GM18870 (cell line): Measurements from ENCODE around the gene GRIK4.
"Not testable (repeated sequence)": the region's sequence is repeated elsewhere in the genome, so short reads cannot be mapped to it uniquely, and the experiment has no call there.

ENCODE experiments used
- ATAC-seq: cut with Tn5 transposase; IDR thresholded peaks from one replicate; pipeline ENCODE4 v1.9.1; 2021; ENCODE audit warnings: moderate library complexity; ENCODE audit not compliant: unreplicated experiment

GRIK4 gene

DNA sequence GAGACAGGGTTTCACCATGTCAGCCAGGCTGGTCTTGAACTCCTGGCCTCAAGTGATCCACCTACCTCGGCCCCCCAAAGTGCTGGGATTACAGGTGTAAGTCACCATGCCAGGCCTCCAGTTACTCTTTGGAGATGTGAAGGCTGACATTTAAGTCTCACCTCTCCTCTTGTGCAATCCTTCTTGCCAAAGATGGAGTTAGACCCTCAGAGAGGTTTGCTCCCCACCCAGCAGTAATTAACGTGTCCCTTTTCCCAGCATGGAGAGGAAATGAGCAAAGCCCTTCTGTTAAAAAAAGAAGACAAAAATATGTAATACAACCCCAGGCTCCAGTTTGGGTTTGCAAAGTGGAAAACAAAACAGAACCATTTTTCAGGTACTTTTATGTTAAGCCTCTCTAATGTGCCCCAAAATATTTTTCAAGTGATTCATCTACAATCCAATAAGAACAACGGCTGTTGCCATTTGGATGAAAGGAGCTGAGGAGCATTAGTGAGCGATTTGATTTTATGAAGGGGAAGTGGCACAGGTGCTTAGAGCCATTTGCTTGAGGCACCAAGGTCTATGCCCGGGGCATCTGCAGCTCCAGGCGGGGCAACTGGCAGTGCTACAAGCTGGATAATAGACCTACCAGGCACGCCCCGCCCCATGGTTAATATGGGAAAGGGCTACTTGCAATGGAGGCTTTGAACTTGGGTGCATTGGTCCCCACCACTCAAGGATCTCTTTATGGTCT lies 57.2 kb downstream of the GRIK4 start:
- ATAC-seq, result no peak

DNA sequence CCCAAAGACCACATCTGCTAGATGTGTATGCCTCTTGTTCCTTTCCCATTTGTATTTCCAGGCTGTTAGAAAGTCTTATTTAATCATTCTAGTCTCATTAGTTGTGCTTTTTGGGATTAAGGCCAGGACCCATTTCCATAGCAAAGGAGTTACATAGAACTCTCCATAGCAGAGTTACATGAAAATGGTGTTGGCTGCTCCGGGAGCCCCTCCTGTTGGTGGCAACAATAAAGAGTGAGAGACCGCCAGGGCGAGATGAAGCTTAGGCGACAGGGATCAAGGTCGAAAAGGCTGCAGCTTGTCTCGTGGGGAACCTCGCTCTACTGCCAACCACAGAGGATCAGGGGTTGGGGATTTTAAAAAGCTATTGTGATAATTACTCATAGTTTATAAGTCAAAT lies 58.3 kb downstream of the GRIK4 start:
- no peak for ATAC-seq

DNA sequence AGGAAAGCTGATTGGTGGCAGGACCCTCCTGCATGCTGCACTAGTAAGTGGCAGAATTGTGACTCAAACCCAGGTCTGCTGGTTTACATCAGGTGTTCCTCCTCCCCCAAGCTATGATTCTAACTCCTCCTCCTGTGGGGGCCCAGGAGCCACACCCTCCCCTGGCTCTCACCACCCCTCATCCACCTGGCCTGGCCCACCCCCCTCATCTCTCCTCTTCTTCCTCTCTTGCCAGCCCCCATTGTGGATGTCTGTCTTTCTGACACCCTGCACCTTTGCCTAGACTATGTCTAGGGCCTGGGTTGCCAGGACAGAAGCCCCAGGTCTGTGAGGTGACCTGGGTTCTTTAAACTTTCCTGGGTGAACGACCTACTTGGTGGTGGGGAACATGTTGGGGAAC lies 59.9 kb downstream of the GRIK4 start:
- ATAC-seq, result no peak

DNA sequence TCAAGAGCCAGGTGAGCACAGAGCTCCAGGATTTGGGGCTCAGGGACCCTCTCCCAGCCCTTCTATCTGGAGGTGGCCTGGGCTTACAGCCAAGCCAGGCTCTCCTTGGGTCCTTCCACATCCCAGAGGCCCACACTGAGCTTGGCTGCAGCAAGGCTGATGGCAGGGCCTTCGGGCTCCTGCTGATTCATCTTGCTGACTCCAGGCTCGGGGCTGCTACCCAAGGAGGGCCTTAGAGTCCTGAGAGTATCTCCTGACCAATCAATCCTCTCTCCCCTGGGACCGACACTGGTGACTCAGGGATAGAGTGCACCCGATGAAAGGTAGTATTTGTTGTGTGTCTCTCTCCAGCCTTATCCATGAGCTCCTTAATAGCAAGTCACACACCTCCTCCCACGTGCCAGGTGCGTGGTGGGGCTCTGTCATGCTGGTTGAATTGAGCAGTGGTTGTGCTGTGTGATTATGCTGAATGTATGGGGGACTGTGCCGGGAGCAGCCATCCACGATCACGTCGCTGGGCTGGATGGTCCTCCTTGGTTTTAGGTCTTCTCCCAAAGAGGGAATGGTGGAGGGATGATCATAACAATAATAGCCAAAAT lies 62.3 kb downstream of the GRIK4 start:
- no peak for ATAC-seq

DNA sequence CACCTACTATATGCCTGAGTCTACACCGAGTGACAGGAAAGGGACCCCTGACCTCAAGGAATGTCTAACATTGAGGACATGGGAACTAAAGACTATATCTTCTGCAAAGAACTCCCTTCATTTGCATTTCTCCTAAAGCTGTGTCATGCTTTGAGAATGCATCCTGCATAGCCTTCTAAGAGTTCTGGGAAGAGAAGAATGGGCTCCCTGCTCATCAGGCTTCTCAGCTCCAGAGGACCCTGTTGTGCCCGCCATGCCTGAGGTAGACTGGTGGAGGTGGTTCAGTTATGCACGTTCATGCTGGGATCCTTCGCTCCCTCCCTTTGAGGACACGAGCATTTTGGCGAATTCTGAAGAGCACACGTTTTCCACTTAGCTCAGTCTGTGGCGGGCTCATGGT lies 63.3 kb downstream of the GRIK4 start:
- no peak for ATAC-seq

DNA sequence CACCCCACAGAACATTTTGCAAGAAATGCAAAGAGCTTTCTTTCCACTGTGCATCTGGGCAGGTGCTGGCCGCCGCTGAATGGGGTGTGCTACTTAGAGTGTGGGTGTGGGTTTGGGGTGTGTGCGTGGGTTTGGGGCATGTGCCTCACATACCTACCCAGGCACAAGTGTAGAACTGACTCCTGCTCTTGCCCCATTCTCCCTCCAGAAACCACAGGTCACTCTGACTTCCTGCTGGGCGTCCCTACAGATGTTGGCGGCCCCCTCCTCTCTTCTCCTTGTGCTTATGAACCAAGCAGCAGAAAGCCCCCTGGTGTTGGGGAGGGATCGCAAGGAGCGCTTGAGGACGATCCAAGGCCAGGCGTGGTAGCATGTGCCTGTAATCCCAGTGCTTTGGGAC lies 63.9 kb downstream of the GRIK4 start:
- ATAC-seq, result no peak

DNA sequence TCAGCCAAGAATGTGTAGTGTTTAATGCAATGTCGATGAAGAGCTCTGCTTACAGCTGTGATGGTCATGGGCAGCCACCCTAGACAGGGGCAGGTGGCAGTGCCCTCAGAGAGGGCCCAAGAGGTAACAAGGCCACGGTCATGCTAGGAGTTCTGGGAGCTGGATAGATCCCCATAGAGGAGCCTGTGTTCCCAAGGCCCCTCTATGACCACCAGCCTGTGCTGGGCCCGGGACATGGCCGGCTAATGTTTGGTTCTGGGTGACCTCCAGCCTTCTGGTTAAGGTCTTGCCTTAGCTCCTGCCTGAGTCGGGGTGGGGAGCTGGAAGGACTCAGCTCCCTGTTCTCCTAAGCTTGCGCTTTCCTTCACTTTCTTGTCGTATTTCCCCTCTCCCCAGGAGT lies 65.1 kb downstream of the GRIK4 start:
- ATAC-seq, result no peak

DNA sequence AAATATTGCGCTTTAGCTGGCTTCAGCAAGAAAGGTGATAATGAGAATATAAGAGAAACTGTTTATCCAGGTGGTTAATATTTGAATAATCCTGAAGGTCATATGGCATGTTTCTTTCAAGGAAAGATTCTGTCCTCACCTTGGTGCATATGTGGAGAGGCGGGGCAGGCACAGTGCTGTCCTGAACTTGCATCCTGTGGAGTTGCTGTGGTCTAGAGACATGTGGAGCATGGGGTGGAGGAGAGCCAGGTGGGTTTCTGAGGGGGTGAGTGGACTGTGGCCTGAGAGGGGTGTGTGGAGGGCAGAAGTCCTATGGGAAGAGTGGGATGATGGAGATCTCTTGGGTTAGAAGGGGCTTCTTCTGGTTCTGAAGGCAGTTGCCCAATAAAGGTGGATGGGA lies 65.5 kb downstream of the GRIK4 start:
- ATAC-seq, result no peak

DNA sequence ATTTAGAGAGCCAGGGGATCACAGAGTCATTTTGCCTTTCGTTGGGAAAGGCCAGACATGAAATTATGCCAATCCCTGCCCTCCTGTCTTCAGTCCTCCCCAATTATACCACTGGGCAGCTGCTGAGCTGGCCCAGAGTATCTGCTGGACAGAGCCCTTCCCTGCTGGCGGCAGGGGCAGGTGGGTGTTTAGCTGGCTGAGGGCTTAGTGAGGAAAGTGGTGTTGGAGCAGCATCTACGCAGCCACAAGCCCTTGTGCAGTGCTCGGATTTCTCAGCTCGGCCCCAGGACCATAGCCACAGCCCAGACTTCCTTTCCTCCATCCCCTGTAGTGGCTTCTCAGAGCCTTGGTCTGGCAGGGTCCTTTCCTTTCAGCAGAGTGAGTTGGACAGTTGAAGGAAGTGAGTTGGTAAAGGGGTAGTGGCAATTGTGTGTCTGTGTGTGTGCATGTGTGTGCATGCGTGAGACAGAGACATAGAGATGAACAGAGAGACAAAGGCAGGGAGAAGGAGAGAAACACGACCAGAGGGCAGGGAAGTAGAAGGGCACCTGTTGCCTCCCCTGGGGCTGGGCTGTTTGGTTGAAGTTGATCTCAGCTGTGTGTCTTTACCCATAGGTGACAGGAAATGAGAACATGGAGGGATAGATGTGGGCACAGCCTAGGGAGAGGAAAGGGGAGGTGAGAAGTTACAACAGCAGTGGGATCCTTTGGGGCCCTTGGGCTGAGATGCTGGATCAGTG lies 66.2 kb downstream of the GRIK4 start:
- no peak for ATAC-seq

DNA sequence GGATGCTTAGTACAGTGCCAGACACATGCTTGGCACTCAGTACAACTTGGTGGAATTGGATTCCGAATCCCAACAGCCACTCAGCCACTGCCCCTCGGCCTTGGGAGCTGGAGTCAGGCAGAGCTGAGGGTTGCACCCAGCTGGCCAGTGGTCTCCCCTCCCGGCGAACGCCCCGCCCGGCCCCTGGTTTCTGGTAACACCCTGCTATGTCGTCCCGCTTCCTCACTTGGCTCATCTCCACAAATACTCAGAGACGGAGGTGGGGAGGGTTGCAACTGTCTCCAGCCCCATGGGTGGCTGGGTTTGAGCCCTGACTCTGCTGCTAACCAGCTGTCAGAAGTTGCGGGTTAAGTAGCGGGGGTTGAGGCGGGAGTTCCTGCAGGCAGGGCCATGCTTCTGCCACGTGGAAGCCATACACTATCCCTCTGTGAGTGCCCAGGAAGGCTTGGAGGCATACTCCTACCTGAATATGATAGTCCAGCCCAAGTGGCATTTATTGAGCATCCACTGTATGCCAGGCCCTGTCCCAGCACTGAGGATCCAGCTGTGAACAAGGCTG lies 67.1 kb downstream of the GRIK4 start:
- no peak for ATAC-seq

DNA sequence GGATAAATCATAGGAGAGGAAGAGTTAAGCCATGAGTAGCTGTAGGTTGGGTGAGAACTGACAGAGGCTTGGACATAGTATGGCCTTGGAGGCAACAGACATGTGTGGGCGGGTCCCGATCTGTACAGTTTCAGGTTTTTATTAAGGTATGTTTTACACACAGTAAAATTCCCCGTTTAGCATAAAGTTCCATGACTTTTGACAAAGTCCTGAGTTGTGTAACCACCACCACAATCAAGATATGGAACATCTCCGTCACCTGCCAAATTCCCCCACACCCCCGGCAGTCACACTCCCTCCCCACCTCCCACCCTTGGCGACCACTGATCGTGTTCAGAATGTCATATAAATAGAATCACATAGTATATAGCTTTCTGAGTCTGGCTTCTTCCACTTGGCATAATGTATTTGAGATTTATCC lies 68.1 kb downstream of the GRIK4 start:
- ATAC-seq, result no peak

DNA sequence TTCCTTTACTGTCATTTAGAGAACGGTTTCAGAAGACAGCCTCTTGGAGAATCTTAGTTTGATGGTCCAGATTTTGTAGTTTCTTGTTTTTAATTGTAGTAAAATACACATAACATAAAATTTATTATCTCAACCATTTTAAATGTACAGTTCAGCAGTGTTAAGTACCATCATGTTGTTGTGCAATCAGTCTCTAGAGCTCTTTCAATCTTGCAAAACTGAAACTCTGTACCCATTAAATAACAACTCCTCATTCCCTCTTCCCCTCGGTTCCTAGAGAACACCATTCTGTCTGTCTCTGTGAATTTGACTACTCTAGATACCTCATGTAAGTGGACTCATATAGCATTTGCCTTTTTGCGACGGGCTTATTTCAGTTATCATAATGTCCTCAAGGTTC lies 69.8 kb downstream of the GRIK4 start:
- no peak for ATAC-seq

DNA sequence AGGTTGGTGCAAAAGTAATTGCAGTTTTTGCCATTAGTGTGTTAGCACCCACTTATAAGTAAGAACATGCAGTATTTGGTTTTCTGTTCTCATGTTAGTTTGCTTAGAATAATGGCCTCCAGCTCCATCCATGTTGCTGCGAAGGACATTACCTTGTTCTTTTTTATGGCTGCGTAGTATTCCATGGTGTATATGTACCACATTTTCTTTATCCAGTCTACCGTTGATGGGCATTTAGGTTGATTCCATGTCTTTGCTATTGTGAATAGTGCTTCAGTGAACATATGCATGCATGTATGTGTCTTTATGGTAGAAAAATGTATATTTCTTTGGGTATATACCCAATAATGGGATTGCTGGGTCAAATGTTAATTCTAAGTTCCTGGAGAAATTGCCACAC lies 71.0 kb downstream of the GRIK4 start:
- not testable (repeated sequence) for ATAC-seq

DNA sequence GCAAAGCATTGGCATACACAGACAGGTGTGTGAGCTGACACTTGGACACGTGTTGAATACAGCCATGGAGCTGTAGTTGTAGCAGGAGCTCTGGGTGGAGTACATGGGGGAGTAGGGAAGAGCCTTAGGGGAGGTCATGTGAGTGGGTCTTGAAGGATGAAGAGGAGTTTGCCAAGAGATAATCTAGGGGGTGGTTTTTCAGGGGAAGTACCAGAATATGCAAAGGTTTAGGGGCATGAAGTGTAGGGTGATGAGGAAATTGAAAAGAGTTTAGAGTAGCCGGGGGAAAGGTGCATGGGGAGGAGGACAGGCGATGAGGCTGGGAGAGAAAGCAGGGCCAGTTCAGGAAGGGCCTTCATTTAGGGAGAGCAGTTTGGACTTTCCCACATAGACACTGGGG lies 74.5 kb downstream of the GRIK4 start:
- ATAC-seq, result no peak

DNA sequence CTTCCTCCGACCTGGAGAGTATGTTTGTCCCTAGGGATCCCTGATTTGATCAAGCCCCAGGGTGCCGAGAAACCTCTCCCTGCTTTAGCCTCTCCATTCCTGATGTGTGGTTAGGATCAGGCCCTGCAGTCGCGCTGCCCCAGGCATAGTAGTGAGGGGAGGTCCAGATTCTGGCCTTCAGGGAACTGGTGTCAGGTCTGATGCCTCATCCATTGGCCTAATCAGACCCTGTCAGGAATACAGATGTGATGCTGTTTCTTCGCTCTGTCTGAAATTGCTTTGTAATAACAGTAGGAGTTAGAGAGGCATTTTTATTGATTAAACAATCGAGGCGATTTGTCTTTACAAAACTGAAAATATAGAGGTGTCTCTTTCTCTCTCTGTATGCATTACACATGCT lies 75.2 kb downstream of the GRIK4 start:
- no peak for ATAC-seq

DNA sequence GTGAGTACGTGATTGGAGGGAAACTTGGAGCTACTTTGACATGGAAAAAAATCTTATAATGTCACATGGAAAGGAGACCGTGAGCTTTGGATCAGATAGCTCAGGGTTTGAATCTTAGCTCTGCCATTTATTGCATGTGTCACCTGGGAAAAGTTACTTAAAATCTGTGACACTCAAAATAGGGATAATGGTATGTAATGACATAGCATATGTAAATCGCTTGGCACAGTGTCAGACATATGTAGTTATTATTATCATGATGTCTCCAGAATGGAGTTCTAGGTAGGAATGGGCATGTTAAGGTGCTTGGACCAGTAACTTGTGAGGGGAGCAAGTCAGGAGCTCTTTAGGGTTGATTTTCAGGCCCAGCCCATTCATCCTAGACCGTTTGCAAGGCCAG lies 75.8 kb downstream of the GRIK4 start:
- no peak for ATAC-seq

DNA sequence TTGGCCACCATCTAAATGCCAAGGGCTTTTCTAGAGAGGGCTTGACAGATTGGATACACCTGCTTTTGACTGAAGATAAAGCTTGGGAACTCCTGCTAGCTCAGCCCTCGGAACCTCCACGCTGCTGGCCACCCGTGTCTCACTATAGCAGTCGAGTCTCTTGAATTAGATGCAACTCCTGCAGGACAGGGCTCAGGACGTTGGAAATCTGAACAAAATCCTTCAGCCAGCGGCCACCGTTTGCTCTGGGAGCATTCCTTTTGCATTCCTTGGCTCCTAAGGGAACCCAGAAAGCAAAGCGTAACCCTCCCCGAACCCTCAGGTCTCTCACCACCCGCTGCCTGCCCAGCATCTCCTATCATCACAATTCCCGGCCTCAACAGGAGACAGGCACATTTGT lies 77.8 kb downstream of the GRIK4 start:
- no peak for ATAC-seq

DNA sequence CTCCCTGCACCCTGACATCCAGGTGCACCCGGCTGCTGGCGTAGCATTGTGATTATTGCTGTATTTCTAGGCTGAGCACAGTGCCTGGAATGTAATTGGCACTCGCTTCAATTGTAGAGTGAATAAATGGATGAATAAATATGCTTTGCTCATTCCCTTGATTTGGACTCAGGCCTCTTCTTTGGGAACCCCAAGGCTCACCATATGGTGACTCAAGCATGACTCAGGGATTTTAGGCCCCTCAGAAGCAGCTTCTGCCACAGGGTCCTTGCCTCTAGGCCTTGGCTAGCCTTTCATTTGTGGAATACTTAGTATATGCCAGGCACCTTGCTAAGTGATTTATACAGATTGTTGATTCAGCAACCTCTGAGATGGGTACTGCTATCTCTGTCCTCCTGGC lies 78.9 kb downstream of the GRIK4 start:
- no peak for ATAC-seq

DNA sequence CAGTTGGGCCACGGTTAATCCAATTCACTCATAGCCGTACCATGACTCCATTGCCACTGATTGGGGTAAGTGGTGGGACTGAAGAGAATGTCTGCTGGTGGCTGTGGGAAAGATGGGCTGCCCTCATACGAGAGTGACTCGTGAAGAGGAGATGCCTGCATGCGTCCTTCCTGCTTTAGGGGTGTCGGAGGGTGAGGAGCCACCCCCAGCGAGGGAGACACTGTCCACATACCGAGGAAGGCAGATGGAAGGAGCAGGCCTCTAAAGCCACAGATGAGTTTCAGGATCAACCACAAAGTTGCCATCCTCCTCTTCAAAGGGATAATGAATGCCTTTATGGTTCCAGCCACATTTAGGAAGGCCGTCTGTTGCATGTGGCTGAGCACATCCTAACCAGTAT lies 83.2 kb downstream of the GRIK4 start:
- ATAC-seq, result no peak

DNA sequence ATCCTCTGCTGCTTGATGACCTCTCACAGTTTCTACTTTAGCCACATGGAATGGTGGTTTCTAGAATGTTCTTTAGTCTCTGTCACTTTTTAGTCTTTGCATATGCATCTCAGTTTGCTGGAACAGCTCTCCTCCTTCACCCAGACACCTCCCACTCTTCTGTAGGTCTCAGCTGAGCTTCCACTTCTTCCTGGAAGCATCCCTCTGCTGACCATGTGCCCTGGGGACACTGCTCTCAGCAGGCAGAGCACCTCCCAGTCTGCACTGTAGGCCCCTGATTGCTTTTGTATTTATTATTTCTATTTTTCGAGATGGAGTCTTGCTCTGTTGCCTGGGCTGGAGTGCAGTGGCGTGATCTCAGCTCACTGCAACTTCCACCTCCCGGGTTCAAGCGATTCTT lies 84.0 kb downstream of the GRIK4 start:
- no peak for ATAC-seq

DNA sequence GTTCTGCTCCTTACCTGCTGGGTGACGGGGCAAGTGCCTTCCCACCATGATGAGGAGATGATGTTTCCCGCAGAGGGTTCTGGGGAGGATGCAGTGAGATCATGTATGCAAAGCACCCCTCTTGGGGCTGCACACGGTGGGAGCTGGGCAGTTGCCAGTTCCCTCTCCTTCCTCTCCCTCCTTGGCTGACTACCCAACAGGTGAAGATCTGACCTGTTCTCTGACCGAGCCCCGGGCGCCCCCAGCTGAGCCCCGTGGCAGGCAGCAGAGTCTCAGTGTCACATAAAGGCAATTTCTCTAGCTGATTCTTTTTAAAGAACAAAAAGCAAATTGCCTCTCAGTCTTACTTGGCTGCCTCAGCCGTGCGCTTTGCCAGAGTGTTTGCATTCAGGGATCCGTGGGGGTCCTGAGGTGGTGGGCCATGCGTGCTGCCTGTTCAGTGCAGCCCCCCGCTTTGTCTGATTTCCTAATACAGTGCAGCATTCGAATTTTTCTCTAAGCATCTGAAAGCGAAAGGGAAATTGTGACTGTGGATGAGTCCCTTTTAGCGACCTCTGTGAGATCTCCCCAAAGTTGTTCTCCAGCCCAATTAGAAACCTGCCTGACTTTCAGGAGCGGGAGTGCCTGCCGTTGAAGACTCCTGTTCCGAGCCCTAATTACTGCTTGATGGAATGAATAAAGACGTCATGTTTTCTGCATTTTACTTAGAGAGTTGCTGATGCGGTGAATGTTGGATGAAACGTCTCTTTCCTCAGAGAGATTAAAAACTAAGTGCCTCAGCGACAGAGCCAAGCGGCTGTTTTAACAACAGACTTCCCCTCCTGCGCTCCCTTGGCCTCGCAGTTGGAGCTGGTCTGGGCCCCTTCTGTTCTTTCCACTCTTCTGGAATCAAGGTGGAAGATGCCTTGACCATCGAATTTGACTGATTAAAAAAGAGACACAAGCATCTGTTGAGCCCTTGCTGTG lies 86.0 kb downstream of the GRIK4 start:
- ATAC-seq, result no peak
